NB4 (cell line): ENCODE measurements around the gene TARBP1.
A peak's percentile ranks its signal among the peaks of the same experiment; 100 is the strongest.

Source experiments
- DNase-seq: peaks from one replicate; pipeline ENCODE4 v3.0.0; 2010; ENCODE audit warnings: low read depth
- H3K4me3 ChIP-seq: one replicate; pipeline ENCODE4 v1.5.1; 2011; ENCODE audit warnings: mild to moderate bottlenecking, low read depth, low read length, moderate library complexity
- CTCF ChIP-seq: IDR thresholded peaks from one replicate; pipeline ENCODE4 v1.5.1; 2012; ENCODE audit warnings: low read depth, low read length
- MAX ChIP-seq: IDR thresholded peaks from 2 replicates; pipeline ENCODE4 v1.6.1; 2011; ENCODE audit warnings: low read depth, low read length
- MYC ChIP-seq: IDR thresholded peaks from 2 replicates; pipeline ENCODE4 v1.6.1; 2011; ENCODE audit warnings: low read depth, low read length
- POLR2A ChIP-seq: IDR thresholded peaks from 2 replicates; pipeline ENCODE4 v1.6.1; 2011; ENCODE audit warnings: mild to moderate bottlenecking; ENCODE audit not compliant: insufficient read length; ENCODE audit errors: extremely low read depth

Gene TARBP1

GRCh38 chr1:234488054-234489006, 9.4 kb upstream of the TARBP1 start:
- no peak for DNase-seq
- TF ChIP-seq MAX, result no peak
- TF ChIP-seq CTCF, result no peak
- TF ChIP-seq MYC, result no peak
- TF ChIP-seq POLR2A, result no peak
- no peak overlapping the region for H3K4me3 ChIP-seq

GRCh38 chr1:234486858-234487840, 8.2 kb upstream of the TARBP1 start:
- H3K4me3 ChIP-seq, result no peak overlapping the region
- TF ChIP-seq CTCF (peak; percentile 65), MAX (0 out of 2 replicates have a peak, but pooled peaks have one; percentile 6), MYC (peak; percentile 51), POLR2A (no peak)
- peak; percentile 83 for DNase-seq

GRCh38 chr1:234484991-234485739, 6.2 kb upstream of the TARBP1 start:
- TF ChIP-seq MYC (no peak), CTCF (no peak), MAX (no peak), POLR2A (no peak)
- no peak for DNase-seq
- H3K4me3 ChIP-seq, result no peak overlapping the region

GRCh38 chr1:234484218-234484617, 5.2 kb upstream of the TARBP1 start:
- DNase-seq, result no peak
- no peak overlapping the region for H3K4me3 ChIP-seq
- TF ChIP-seq MYC (no peak), POLR2A (no peak), MAX (no peak), CTCF (no peak)

GRCh38 chr1:234481771-234482170, 2.8 kb upstream of the TARBP1 start:
- DNase-seq, result no peak
- no peak overlapping the region for H3K4me3 ChIP-seq
- no peak for TF ChIP-seq MYC
- no peak for TF ChIP-seq POLR2A
- TF ChIP-seq MAX, result no peak
- no peak for TF ChIP-seq CTCF
